HG03354 (cell line): Measurements from ENCODE around the gene MLN.

Experiments used
- ATAC-seq: cut with Tn5 transposase; IDR thresholded peaks from one replicate; pipeline ENCODE4 v1.9.1; 2021; ENCODE audit warnings: mild to moderate bottlenecking; ENCODE audit not compliant: unreplicated experiment, poor library complexity, severe bottlenecking

Gene MLN

GRCh38 chr6:33777398-33778388, 26.1 kb downstream of the MLN start:
- ATAC-seq: no peak

GRCh38 chr6:33776764-33777163, 27.0 kb downstream of the MLN start:
- no peak for ATAC-seq

DNA sequence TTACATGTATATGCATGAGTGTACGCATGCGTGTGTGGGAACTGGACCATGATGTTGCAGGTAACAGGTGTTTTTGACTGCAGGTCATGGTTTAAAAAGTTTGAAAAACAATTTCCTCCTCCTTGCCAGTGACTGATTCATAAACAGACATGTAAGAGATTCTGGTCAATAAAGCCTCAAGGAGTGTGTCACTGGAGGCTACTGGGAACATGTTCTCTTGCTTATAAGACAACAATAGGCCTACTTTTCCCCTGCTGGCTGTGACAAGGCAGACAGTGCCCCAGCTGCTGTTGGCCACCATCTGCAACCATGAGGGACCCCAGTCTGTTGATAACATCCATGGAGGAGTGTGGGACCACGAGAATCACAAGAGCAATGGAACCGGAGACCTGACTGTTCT, 27.6 kb downstream of the MLN start:
- ATAC-seq: no peak

GRCh38 chr6:33774774-33775173, 29.0 kb downstream of the MLN start:
- no peak for ATAC-seq

DNA sequence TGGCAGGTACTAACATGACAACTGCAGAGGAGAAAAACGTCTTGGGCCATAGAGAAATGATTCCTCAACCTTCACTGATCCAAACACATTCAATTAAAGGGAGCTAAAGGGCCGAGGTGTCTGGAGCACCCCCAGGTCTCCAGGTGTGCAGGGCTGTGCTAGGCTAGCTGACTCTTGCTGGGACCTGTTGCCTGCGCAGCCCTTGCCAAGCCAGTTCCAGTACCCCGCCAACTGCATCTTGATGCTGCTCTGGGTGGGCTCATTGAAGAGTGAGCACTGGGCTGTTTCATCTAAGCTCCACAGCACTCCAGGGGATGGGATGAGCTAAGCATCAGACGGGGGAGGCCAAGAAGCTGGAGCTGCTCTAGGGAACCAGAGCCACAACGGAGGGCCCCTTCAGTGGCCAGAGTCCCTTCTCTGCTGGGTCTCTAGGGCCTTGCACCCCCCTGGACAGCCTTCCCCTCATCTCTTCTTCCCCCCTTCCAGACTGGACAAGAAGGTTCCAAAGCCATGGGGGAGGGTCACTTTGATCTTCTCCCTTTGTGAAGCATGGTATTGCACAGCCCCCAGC, 30.8 kb downstream of the MLN start:
- ATAC-seq: no peak

DNA sequence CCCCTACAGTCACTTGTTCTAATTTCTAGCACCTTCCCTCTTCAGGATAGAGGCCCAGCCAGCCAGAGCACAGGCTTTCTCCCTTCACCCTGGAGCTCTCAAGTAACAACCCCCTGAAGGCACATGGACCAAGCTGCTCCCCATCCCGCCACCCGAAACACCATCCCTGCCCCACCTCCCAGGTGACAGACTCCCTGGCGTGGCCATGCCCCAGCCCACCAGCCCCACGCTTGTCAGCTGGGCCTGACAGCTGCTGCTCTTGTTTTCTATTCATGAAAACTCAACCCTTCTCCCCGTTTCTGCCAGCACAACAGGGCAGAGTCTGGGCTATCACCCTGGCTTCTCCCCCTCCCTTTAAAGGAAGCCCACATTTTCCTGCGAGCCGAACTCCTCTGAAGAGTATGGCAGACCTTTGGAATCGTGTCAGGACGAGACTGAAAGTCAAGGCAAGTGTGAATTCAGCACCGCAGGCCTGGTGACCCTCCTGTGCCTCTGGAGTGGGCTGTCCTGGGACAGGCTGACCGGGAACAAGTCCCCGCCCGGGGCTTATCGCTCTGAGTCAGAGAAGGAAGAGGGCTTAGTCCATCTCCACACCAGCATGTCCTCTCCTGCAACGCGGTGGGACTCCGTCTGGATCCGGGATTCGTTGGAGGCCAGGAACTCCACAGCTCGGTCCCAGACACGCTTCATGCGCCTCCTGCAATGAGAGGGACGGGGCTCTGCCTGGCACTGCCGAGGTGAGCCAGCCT, 31.5 kb downstream of the MLN start:
- ATAC-seq: no peak

DNA sequence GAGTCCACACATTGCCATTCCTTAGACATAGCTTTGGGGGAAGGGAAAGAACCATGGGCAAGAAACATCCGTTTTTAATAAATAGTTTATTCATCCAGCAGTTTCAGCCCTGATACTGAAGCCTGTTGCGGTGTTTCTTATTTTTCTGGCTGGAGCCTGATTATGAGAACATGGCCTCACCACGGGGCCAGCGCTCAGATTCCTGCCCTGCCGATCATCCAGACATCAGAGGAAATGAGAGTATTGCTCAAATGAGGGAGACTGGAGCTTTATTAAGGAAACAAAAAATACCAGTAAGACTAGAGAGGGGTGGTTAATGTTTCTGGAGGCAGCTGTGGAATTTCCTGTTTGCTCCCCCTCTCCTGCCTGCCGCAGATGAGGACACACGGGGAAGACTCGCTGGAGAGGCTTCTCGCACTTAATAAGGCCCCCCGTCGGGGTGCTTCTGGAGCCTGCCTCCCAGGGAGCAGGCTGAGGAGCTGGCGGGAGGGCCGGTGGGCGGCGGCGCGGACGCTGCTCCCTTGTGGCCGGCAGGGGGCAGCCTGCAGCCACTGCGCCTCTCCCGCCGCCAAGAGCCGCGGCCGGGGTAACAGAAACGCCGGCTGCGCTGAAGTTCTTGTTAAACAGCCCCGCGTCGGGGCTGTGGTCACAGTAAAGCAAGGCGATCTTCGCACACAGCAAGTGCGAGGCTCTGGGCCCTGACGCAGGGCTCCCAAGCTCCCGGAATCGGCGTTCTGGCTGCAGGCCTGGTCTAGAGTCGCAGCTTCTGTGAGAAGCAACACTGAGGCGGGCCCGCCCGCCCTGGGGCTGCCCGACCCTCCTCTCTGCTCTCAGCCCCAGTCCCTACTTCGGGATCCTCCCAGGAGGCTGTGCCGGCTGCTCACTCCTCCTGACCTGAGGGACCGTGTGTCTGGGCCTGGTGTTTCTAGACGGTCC, 32.4 kb downstream of the MLN start:
- ATAC-seq: no peak

- no peak for ATAC-seq
These were observed 33.0 kb downstream of the MLN start for GRCh38 chr6:33770833-33771145.

DNA sequence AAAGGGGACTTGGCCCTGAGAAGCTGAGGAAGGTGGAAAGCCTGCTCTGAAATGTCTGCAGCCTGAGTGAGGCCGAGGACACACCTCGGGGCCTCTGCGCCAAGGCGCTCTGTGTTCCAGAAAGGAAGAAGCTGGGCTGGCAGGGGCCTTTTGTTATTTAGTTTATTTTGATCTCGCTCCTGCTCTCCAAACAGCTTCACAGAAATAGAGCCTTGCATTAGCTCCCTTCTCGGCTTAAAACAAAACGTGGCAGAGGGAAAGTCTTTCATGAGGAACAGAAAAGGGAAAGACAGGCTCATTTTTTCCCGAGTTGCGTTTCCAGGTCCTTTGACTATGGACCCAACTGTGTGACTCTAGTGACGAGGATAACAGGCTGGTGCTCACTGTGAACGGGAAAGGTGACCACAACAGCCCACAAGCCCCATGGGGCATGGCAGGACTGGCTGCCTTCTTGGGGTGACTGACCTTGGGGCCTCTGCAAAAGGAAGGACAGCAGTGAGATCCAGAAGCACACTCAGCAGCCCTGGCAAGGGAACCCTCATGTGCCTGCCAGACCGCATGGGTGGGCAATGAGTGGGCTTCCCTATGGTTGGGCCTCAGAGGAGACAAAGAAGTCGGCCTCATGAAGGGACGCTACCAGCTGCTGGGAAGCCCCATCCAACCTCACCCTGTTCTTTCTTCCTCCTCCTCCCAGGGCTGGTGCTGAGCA, 33.5 kb downstream of the MLN start:
- ATAC-seq: no peak

DNA sequence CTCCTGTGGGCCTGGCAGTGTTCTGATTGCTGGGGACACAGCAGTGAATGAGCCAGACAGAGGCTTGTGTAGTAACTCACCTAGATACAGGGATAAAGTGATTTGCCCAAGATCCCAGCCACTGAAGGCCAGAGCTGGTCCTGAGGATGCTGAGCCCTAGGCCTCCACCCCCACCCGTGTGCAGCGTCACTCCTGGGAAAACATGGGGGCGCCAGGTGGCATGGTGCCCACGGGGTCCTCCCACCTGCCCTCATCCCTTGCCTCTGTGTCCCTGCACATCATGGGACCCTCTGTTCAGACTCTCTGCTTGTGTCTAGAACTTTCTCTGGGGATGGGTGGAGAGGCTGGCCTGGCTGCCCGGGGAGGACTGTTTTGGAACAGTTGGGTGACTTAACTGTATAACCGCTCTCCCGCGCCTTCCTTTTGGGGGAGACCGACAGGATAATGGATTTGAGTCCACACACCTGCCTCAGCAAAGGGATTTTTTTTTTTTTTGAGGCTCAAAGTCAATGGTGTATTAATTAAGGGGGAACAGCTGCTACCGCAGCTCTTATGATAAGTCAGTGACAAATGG, 34.5 kb downstream of the MLN start:
- no peak for ATAC-seq

DNA sequence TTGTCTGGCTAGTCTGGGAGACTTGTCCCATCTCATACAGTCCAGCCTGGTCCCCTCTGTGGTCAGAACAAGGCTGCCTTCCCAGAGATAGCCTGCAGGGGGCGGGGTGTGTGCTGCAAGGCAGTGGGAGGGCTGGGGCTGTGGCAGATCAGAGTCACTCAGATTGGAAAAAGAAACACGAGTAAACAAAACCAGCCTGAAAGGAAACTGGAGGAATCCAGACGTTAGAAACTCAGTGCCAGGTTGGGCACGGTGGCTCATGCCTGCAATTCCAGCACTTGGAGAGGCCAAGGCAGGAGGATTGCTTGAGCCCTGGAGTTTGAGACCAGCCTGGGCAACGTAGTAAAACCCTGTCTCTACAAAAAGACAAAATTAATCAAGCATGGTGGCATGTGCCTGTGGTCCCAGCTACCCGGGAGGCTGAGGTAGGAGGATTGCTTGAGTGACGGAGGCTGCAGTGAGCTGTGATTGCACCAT, 35.1 kb downstream of the MLN start:
- peak; percentile 62 for ATAC-seq

GRCh38 chr6:33766921-33767907, 36.6 kb downstream of the MLN start:
- ATAC-seq: no peak

- no peak for ATAC-seq
These were observed 38.4 kb downstream of the MLN start for GRCh38 chr6:33765368-33765767.

DNA sequence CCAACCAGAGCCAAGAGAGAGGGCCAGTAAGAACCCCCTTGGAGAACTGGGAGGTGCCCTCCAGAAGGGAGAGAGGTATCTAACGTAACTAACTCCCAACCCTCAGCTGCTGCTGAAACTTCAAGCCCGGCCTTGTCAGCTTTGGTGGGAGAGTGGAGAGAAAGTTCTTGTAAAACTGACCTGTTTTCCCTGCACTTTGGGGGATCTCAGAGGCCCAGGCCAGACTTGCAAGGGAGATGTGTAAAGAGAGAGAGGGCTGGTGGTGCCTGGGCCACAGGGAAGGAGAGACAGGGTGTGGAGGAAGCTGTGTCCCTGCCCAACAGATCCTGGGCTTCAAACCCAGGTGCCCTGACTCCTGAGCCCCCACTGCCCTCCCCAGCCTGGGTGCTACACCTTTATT, 39.8 kb downstream of the MLN start:
- ATAC-seq: no peak

DNA sequence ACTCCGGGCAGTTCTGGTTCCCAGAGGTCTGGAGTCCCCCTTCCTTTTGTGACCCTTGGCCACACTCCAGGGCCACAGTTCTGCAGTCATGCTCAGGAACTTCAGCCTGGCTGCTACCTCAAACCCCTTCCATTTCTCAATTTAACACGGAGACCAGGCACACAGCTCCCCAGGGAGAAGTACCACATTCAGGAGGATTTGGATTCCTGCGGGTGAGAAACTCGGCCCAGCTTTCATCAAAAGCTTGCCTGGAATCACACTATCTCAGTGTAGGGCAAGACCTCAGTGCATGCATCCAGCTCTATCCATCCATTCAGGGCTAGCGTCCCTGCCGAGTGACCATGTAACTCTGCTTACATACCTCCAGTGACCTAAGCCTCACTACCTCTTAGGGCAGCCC, 40.3 kb downstream of the MLN start:
- ATAC-seq: no peak

DNA sequence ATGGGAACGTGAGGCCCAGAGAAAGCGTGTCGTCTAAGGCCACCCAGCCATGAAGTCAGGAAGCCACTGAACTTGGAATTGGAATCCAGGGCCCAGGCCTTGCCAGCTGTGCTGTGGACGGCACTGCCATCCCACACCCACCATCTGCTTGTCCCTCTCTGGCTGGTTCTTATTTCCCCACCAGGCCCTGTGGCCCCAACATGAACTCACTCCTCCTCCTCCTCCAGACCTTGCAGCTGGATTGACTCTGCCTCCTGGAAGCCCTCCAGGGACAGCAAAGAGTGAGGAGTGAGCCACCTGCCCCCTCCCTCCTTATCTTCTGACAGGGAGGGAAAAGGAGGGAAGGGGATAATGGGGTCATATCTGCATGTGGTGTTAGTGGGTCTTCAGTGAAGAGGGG, 41.1 kb downstream of the MLN start:
- no peak for ATAC-seq

GRCh38 chr6:33761922-33762629, 41.7 kb downstream of the MLN start:
- no peak for ATAC-seq
